Measurements from ENCODE around the gene PSAP. TPM values are rescaled to one million over a fixed set of nuclear protein-coding genes. Genes with fewer than 3 reads are reported as not detected.

Gene PSAP
- total RNA-seq, 1 donor from 2014 or later, result 358 TPM

DNA sequence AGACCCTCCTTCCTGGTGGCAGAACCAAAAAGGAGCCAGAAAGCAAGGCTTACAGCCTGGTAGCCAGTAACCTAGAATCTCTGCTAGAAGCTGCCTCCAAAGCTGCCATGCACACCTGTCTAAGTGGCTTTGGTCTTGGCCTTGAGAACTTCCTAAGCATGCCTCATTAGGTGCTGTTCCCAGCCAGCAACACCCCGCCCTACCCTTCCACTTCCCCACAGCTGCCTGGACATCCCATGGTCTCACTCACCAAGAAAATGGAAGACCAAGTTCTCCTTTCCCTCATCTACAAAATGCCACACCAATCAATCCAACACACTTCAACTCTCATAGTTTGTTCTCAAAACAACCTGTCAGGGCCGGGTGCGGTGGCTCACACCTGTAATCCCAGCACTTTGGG is 4.2 kb downstream of the PSAP start:
- Histone ChIP-seq H3K27ac (no peak overlapping the region), H3K4me1 (peaks cover 24% of the 10 kb centered on the region), H3K9ac (no peak overlapping the region), H2AFZ (replicated peaks) (no peak overlapping the region), H3K4me2 (no peak overlapping the region), H3K36me3 (no peaks in the 10 kb centered on the region), H4K20me1 (ENCODE audit: low read depth) (peaks cover 83% of the 10 kb centered on the region), H3K27me3 (no peaks in the 10 kb centered on the region), H3K9me3 (ENCODE audit: low read depth) (no peaks in the 10 kb centered on the region), H3K79me2 (ENCODE audit: low read depth) (peaks cover 92% of the 10 kb centered on the region), H3K4me3 (no peak overlapping the region), H3F3A (ENCODE audit: low read depth) (peaks cover 4% of the 10 kb centered on the region)
- Mint-ChIP-seq H3K27ac (peak overlapping the region; percentile 44), H3K4me1 (peaks cover 61% of the 10 kb centered on the region), H3K9me3 (no peaks in the 10 kb centered on the region), H3K27me3 (ENCODE audit: insufficient read depth, low read depth) (no peaks in the 10 kb centered on the region), H3K4me3 (no peak overlapping the region), H3K36me3 (peaks cover 22% of the 10 kb centered on the region)
- TF ChIP-seq EZH2 (IDR thresholded peaks at IDR 0.05), result no peak
- no peak for TF ChIP-seq EZH2phosphoT487 (IDR thresholded peaks at IDR 0.05)
- TF ChIP-seq, protein P1, sequence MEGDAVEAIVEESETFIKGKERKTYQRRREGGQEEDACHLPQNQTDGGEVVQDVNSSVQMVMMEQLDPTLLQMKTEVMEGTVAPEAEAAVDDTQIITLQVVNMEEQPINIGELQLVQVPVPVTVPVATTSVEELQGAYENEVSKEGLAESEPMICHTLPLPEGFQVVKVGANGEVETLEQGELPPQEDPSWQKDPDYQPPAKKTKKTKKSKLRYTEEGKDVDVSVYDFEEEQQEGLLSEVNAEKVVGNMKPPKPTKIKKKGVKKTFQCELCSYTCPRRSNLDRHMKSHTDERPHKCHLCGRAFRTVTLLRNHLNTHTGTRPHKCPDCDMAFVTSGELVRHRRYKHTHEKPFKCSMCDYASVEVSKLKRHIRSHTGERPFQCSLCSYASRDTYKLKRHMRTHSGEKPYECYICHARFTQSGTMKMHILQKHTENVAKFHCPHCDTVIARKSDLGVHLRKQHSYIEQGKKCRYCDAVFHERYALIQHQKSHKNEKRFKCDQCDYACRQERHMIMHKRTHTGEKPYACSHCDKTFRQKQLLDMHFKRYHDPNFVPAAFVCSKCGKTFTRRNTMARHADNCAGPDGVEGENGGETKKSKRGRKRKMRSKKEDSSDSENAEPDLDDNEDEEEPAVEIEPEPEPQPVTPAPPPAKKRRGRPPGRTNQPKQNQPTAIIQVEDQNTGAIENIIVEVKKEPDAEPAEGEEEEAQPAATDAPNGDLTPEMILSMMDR (IDR thresholded peaks at IDR 0.05), result no peak
- no peak for DNase-seq (ENCODE audit: low spot score)

DNA sequence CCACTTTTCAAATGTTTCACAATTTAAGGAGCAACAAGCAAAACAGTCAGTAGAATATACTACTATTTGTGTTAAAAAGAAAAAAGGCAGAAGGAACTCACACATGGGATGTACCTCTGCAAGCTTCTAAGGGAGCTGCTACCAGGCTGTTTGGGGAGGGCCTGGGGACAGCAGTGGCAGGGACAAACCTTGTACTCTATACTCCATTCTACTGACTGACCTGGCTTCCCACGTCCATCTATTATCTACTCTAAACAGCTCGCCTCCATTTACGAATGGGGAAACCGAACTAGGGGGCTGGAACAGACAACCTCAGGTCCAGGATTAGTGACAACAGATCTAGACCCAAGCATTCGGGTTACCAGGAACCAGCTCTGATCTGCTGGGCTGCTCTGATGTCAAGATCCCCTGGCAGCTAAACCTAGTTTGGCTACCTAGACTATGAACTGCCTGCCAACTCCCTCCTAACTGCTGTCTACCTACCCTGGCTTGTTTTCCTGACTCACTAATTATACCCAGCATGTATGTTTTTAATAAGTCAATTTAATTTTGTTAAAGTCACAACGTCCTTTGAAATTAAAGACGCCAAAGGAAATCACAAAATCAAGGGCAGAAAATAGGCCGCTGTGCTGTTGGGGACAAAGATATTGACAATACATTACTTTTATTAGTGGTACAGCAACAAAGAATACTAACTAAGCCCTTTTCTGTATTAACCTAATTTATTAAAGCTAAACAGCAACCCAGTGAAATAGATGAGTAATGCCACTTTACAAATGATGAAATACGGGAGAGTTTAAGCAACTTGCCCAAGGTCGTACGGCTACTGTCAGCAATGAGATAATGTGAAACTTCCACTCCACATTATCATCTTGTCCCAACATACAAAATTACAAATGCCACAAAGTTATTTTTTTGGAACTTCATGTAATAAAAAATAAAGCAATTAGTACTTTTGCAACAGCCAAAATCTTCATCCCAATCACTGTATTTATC is 5.3 kb downstream of the PSAP start:
- H3K36me3 ChIP-seq, result no peaks in the 10 kb centered on the region
- TF ChIP-seq EZH2phosphoT487 (IDR thresholded peaks at IDR 0.05) (no peak), EZH2 (IDR thresholded peaks at IDR 0.05) (no peak)
- TF ChIP-seq, protein P1 (IDR thresholded peaks at IDR 0.05), result no peak
- no peak overlapping the region for H3K4me2 ChIP-seq
- H3F3A ChIP-seq (ENCODE audit: low read depth), result peaks cover 13% of the 10 kb centered on the region
- peaks cover 100% of the 10 kb centered on the region for H3K79me2 ChIP-seq (ENCODE audit: low read depth)
- Mint-ChIP-seq H3K4me1 (peaks cover 64% of the 10 kb centered on the region), H3K4me3 (no peak overlapping the region), H3K27ac (no peak overlapping the region), H3K27me3 (ENCODE audit: insufficient read depth, low read depth) (no peaks in the 10 kb centered on the region), H3K36me3 (peaks cover 22% of the 10 kb centered on the region), H3K9me3 (no peaks in the 10 kb centered on the region)
- DNase-seq (ENCODE audit: low spot score), result no peak
- no peak overlapping the region for H3K9ac ChIP-seq
- H4K20me1 ChIP-seq (ENCODE audit: low read depth), result peaks cover 94% of the 10 kb centered on the region
- no peaks in the 10 kb centered on the region for H3K9me3 ChIP-seq (ENCODE audit: low read depth)
- H2AFZ ChIP-seq (replicated peaks), result no peak overlapping the region
- no peak overlapping the region for H3K4me3 ChIP-seq
- H3K4me1 ChIP-seq, result peaks cover 34% of the 10 kb centered on the region
- H3K27ac ChIP-seq, result no peak overlapping the region
- H3K27me3 ChIP-seq, result no peaks in the 10 kb centered on the region

DNA sequence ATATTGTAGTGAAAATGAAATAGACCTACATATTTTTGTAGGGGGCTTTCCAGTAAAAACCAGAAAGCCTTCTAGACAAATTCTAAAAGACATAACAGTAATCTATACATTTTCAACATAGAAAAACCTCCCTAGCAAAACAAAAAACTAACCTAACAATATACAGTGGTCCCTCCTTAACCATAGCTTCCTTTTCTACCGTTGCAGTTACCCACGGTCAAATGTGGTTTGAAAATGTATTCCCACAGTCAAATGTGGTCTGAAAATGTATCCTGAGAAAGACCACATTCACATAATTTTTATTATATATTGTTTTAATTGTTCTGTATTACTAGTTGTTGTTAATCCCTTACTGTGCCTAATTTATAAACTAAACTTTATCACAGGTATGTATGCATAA is 6.4 kb downstream of the PSAP start:
- H3K79me2 ChIP-seq (ENCODE audit: low read depth), result peaks cover 97% of the 10 kb centered on the region
- H3K27ac ChIP-seq, result no peak overlapping the region
- no peak for DNase-seq (ENCODE audit: low spot score)
- TF ChIP-seq EZH2 (IDR thresholded peaks at IDR 0.05) (no peak), EZH2phosphoT487 (IDR thresholded peaks at IDR 0.05) (no peak)
- TF ChIP-seq, protein P1 (IDR thresholded peaks at IDR 0.05), result no peak
- Mint-ChIP-seq H3K9me3 (no peaks in the 10 kb centered on the region), H3K4me3 (no peak overlapping the region), H3K4me1 (peaks cover 66% of the 10 kb centered on the region), H3K36me3 (peaks cover 18% of the 10 kb centered on the region), H3K27me3 (ENCODE audit: insufficient read depth, low read depth) (no peaks in the 10 kb centered on the region), H3K27ac (no peak overlapping the region)
- H3K9ac ChIP-seq, result no peak overlapping the region
- no peak overlapping the region for H2AFZ ChIP-seq (replicated peaks)
- H3K4me2 ChIP-seq, result no peak overlapping the region
- H3K27me3 ChIP-seq, result no peaks in the 10 kb centered on the region
- H3K4me3 ChIP-seq, result no peak overlapping the region
- no peaks in the 10 kb centered on the region for H3K36me3 ChIP-seq
- H3F3A ChIP-seq (ENCODE audit: low read depth), result peaks cover 24% of the 10 kb centered on the region
- H3K9me3 ChIP-seq (ENCODE audit: low read depth), result no peaks in the 10 kb centered on the region
- peaks cover 95% of the 10 kb centered on the region for H4K20me1 ChIP-seq (ENCODE audit: low read depth)
- peaks cover 41% of the 10 kb centered on the region for H3K4me1 ChIP-seq
